Melanocyte of skin (primary cell): Measurements from ENCODE around the gene KLHL20. TPM values are rescaled to one million over a fixed set of nuclear protein-coding genes. Genes with fewer than 3 reads are reported as not detected.

Experiments
- small RNA-seq, 2 donors: library from RNA; depleted of rRNA; stranded (forward); fragments of <200 nt; gene quantifications; one replicate each; pipeline ENCODE3, GENCODE V24; 2012
- total RNA-seq, 2 donors: library from RNA; depleted of rRNA; stranded (reverse); fragments of >200 nt; gene quantifications; 2 replicates each; pipeline ENCODE4 v1.2.3, GENCODE V29; 2012

Gene KLHL20, protein sequence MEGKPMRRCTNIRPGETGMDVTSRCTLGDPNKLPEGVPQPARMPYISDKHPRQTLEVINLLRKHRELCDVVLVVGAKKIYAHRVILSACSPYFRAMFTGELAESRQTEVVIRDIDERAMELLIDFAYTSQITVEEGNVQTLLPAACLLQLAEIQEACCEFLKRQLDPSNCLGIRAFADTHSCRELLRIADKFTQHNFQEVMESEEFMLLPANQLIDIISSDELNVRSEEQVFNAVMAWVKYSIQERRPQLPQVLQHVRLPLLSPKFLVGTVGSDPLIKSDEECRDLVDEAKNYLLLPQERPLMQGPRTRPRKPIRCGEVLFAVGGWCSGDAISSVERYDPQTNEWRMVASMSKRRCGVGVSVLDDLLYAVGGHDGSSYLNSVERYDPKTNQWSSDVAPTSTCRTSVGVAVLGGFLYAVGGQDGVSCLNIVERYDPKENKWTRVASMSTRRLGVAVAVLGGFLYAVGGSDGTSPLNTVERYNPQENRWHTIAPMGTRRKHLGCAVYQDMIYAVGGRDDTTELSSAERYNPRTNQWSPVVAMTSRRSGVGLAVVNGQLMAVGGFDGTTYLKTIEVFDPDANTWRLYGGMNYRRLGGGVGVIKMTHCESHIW
- 10 to 100 TPM; 15.0 to 17.2 TPM for total RNA-seq

DNA sequence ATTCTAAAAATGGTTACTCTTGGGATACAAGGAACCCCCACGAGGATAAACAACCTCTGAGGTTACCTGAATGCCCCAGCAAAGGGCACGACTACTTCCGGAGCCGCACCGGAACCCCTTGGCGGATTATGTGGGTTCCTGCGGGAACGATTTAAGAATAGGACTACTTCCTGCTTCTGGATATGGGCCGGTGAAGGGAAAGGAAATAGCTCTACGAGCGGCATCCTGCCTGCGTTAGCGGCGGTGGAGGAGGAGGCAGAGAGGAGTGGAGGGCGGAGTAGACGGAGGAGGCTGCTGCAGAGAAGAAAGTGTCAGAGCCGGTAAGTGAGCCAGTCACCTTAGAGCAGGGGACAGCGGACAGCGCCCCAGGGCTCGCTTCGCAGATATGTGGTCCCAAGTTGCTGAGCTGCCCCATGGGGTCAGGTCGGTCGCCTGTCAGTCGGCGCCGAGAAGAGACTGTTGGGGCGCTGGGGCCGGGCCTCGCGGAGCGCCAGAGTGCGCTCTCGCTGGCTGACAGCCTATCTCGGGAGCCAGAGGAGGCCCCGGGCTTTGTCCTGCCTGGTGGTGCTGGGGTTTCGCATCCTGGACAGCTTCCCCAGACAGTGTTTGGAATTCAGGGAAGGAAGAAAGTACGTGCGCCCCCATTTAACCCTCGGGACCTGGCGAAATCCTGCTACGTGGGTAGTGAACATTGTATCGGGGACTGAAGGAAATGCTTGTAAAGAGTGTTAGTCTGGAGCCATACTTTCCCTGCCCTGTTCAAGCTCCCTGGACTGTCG lies at the start of gene KLHL20:
Gene KLHL20, plus strand, starts transcription at position 223 of the 779 bp plus-strand sequence. CDS start 1,063 bp downstream, outside the sequence.

DNA sequence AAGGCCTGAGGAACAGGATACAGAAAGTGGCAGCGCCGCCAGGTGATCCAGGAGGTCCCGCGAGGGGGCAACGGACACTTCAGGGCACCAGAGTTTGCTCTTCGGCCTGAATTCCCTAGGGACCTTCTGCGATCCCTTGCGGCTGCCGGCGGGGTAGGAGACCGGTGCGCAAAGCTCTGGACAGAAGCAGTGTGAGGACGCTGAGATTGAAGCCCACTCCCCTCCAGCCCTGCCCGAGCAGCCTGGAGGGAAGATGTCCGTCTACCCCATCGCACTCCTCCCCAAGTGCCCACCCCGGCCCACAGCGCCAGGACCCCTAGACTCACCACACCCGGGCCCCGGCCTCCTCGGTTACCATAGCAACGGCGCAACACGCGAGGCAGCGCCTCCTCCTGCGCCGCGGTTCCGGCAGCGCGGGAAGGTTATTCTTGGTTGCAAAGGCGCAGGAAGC lies 45.3 kb upstream of the KLHL20 start, which contains the start of gene ANKRD45:
Gene ANKRD45, minus strand, starts transcription at position 361 of the 451 bp plus-strand sequence. CDS start 10,433 bp downstream, outside the sequence.

DNA sequence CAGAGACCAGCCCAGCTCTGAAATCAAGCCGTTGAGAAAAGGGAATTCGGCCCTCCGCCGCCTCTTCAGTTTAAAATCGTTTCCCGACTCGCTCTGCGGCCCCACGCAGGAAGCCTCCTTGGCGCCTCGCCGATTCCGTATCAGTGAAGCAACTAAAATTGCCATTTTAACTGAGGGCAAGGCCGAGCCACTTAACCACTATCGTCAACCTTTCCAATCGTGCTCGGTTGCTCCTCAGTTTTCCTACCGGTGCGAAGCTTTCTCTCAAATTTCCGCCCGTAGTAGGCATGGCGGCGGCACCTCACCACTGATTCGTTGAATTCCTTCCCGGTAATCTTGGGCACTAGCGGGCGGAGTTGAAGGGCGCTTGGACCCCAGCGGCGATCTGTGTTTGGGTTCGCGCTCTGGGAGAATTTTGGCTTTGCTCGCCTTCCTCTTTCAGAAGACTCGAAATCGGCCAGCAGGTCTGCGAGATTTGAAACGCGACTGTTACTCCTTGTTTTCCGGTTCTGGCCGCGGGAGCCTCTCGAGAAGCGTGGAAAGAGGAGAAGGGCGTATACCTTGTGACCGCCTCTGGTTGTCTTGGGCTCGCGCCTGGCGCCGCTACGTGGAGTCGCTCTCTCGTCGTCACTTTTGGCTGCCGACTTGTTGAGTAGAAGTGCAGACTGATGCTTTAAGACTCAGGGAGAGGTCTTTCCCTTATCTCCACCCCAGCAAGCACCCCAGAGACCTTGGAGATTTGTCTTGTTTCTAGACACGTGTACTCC lies 109.7 kb downstream of the KLHL20 start, which contains the start of the genes CENPL and DARS2:
Gene CENPL, minus strand, starts transcription at position 569 of the 767 bp plus-strand sequence. CDS start 13,584 bp downstream, outside the sequence.
Gene DARS2, plus strand, starts transcription at position 359 of the 767 bp plus-strand sequence. CDS start 557 bp downstream, outside the sequence.

Small RNA genes lying within 50 kb of the gene (small RNA-seq; reads per million reads assigned to genes)
- gene BX248409.1 = 0 reads per million in 2 donors
- gene RF00019 = 0 reads per million in 2 donors

Other genes with a start within 250 kb of the KLHL20 start
- gene PRDX6, start 237.6 kb upstream of the KLHL20 start, total RNA-seq = 100 to 1,000 TPM in 1 of 2 donors, 10 to 100 TPM in 1; 70.5 to 126 TPM
- gene SLC9C2, start 111.9 kb upstream of the KLHL20 start, total RNA-seq = not detected
- gene TEX50, start 79.6 kb upstream of the KLHL20 start, total RNA-seq = not detected
- under 1 TPM; 0.33 to 0.34 TPM for gene ANKRD45, start 45.1 kb upstream of the KLHL20 start, total RNA-seq
- 10 to 100 TPM; 19.6 to 38.0 TPM for gene DARS2, start 109.7 kb downstream of the KLHL20 start, total RNA-seq
- gene CENPL, start 109.9 kb downstream of the KLHL20 start, total RNA-seq = 10 to 100 TPM; 11.0 to 23.0 TPM
- gene GAS5, start 153.0 kb downstream of the KLHL20 start, total RNA-seq = 100 to 1,000 TPM; 171 to 330 TPM
- 1 to 10 TPM; 7.0 to 10.0 TPM for gene ZBTB37, start 153.4 kb downstream of the KLHL20 start, total RNA-seq
- gene SERPINC1, start 202.3 kb downstream of the KLHL20 start, total RNA-seq = under 1 TPM in 1 of 2 donors, not detected in 1; 0.33 TPM